Colonic mucosa (tissue), 4 donors: ENCODE measurements around the gene LPCAT2. TPM values are rescaled to one million over a fixed set of nuclear protein-coding genes. Genes with fewer than 3 reads are reported as not detected.

Experiments used
- DNase-seq: peaks from one replicate; pipeline ENCODE4 v3.0.0-alpha.2; 2020
- H3K27ac ChIP-seq: fragments of 200-600 bp; one replicate; pipeline ENCODE4 v1.8.0; 2021
- H3K27me3 ChIP-seq: fragments of 200-600 bp; one replicate; pipeline ENCODE4 v1.8.0; 2021
- H3K36me3 ChIP-seq: fragments of 200-600 bp; one replicate; pipeline ENCODE4 v1.8.0; 2021
- H3K4me1 ChIP-seq: fragments of 200-600 bp; one replicate; pipeline ENCODE4 v1.8.0; 2021; ENCODE audit warnings: mild to moderate bottlenecking
- H3K4me3 ChIP-seq: fragments of 200-600 bp; one replicate; pipeline ENCODE4 v1.8.0; 2021
- H3K9ac ChIP-seq, 2 donors: one replicate each; pipeline ENCODE4 v1.7.0; 2013; ENCODE audit warnings: control low read depth in 2 of 2, low read depth in 2 of 2, low read length in 2 of 2
- H3K9me3 ChIP-seq: fragments of 200-600 bp; one replicate; pipeline ENCODE4 v1.8.0; 2021
- CTCF ChIP-seq: fragments of 200-600 bp; IDR thresholded peaks from one replicate; pipeline ENCODE4 v1.8.0; 2022; ENCODE audit warnings: antibody characterized with exemption, mild to moderate bottlenecking
- intact Hi-C: fragments of 100-400 bp; cut with DNase I; formaldehyde crosslinking; loops from one replicate; pipeline ENCODE4 v1.14.1; 2022
- total RNA-seq, 2 donors: library from RNA; stranded (reverse); fragmentation: NEBNext Ultra II Directional in 1 of 2; extraction: Animal tissue kit (Norgen Biotek cat#: 25700) in 1 of 2; gene quantifications; one replicate each; pipeline ENCODE4 v1.2.1, GENCODE V29; 2021
- donor health status: healthy.
- donor health status: DM: no; HTN: no; CAD: no.
- donor health status: DM: no; HTN: no; CAD: no.

Gene LPCAT2
- total RNA-seq, 2 donors from 2014 or later, result 22.6 to 30.5 TPM

GRCh38 chr16:55530316-55530856, 21.5 kb downstream of the LPCAT2 start:
- Histone ChIP-seq H3K36me3 (no peaks in the 10 kb centered on the region), H3K27me3 (no peaks in the 10 kb centered on the region), H3K4me1 (no peaks in the 10 kb centered on the region), H3K4me3 (no peak overlapping the region), H3K9ac (no peak overlapping the region), H3K9me3 (no peaks in the 10 kb centered on the region), H3K27ac (no peak overlapping the region)
- TF ChIP-seq CTCF, result no peak
- DNase-seq, result no peak
- intact Hi-C loops, result no loop called here

GRCh38 chr16:55532227-55532626, 23.4 kb downstream of the LPCAT2 start:
- Histone ChIP-seq H3K27ac (no peak overlapping the region), H3K4me3 (no peak overlapping the region), H3K9me3 (no peaks in the 10 kb centered on the region), H3K9ac (no peak overlapping the region), H3K4me1 (no peaks in the 10 kb centered on the region), H3K27me3 (no peaks in the 10 kb centered on the region), H3K36me3 (no peaks in the 10 kb centered on the region)
- no peak for DNase-seq
- no peak for TF ChIP-seq CTCF
- intact Hi-C loops, result no loop called here

GRCh38 chr16:55534756-55535155, 25.9 kb downstream of the LPCAT2 start:
- no peak for TF ChIP-seq CTCF
- Histone ChIP-seq H3K27ac (no peak overlapping the region), H3K36me3 (no peaks in the 10 kb centered on the region), H3K27me3 (no peaks in the 10 kb centered on the region), H3K9ac (no peak overlapping the region), H3K4me1 (no peaks in the 10 kb centered on the region), H3K9me3 (no peaks in the 10 kb centered on the region), H3K4me3 (no peak overlapping the region)
- no peak for DNase-seq
- intact Hi-C loops, result no loop called here

GRCh38 chr16:55539049-55539448, 30.2 kb downstream of the LPCAT2 start:
- Histone ChIP-seq H3K4me1 (no peaks in the 10 kb centered on the region), H3K9me3 (no peaks in the 10 kb centered on the region), H3K4me3 (no peak overlapping the region), H3K27ac (no peak overlapping the region), H3K36me3 (no peaks in the 10 kb centered on the region), H3K9ac (no peak overlapping the region), H3K27me3 (no peaks in the 10 kb centered on the region)
- no peak for DNase-seq
- TF ChIP-seq CTCF, result no peak
- intact Hi-C loops, result no loop called here

GRCh38 chr16:55539488-55539887, 30.6 kb downstream of the LPCAT2 start:
- no peak overlapping the region for H3K4me3 ChIP-seq
- H3K9ac ChIP-seq, result no peak overlapping the region
- DNase-seq, result no peak

More at GRCh38 chr16:55539488-55539887, 30.6 kb downstream of the LPCAT2 start:
- Histone ChIP-seq H3K36me3 (no peaks in the 10 kb centered on the region), H3K27me3 (no peaks in the 10 kb centered on the region), H3K9me3 (no peaks in the 10 kb centered on the region), H3K4me1 (no peaks in the 10 kb centered on the region), H3K27ac (no peak overlapping the region)
- no peak for TF ChIP-seq CTCF
- intact Hi-C loops, result no loop called here
